ENCODE data around the gene TUBA4A.

The TUBA4A gene

GRCh38 chr2:219286436-219287115, 32.9 kb upstream of the TUBA4A start:
- DNase-seq = no peak

GRCh38 chr2:219285894-219286425, 32.2 kb upstream of the TUBA4A start:
- DNase-seq = peak; percentile 76

GRCh38 chr2:219285373-219285735, 31.6 kb upstream of the TUBA4A start:
- no peak for DNase-seq

- DNase-seq = no peak
Measured at GRCh38 chr2:219284501-219285372, 31.0 kb upstream of the TUBA4A start.

- DNase-seq = peak; percentile 12
Measured at GRCh38 chr2:219282943-219283581, 29.3 kb upstream of the TUBA4A start.

GRCh38 chr2:219282375-219282774, 28.7 kb upstream of the TUBA4A start:
- no peak for DNase-seq

DNA sequence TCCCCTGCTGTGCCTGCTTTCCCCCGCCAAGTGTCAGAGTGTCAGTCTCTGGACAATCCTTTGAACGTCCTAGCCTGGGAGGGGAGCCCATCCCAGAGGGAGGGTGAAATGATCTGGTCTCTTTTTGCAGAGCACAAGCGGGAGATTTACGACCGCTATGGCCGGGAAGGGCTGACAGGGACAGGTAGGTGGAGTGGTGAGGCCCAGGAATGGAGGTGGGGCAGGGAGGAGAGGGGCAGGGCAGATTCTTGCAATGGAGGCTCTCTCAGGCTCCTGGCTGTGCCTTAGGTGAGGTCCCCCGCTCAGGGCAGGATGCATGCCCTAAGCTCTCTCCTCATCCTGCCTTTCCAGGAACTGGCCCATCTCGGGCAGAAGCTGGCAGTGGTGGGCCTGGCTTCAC, 27.9 kb upstream of the TUBA4A start:
- no peak for DNase-seq

GRCh38 chr2:219280651-219281050, 26.9 kb upstream of the TUBA4A start:
- DNase-seq = no peak

DNA sequence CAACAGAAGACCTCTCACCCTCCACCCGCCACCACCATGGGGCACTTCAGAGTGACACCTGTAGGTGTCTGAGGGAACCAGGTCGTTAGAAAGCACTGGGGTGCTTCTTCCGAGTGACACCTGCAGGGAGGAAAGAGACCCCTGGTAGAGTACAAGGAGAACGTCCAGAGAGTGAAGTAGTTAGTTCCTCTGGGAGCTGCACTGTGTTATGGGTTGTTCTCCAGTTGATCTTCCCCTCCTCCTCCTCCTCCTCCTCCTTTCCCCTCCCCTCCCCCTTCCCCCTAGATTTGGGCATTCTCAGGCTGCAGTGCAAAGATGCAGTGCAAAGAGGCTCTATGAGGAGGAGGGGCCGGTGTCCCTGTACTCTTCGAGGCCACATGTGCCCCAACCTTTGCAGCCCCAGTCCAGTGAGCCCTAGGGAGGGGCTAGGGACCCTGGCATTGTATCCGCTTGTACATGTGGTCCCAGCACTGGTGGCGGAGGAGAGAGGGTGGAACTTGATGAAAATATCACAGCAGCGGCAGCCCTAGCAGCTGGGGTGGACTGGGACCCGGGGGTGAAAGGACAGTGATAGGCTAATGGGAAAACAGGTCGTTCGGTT, 26.3 kb upstream of the TUBA4A start:
- DNase-seq = no peak

DNA sequence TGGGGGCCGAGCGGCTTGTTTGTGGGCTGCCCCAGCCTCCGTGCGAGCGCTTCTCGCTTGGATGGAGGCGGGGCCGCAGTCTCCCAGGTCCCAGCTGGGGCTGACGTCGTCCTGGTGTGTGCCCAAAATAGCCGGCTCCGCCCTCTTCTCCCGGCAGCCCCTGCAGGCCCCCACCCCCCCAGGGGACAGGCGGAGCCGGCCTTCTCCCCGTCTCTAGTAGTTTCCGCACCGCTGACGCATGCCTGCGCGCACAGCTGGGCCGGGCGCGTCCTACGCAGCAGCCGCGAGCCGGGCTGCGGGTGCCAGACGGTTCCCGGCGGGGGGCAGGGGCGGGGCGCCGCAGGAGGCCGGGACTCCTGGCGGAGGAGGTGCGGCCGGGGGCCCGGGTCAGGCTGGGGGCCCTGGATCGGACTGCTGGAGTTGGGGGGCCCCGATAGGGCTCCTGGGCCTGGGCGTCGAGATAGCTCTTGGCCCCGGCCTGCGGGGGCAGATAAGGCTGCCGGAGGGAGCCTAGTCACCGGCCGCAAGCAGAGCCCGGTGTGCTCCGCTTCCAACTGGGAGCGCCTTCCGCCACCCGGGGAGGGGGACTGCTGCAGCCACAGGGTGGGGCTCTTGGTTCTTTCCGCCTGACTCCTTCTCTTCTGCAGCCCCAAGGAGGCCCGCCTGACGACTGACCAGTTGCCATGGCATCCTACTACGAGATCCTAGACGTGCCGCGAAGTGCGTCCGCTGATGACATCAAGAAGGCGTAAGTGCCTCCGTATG, 25.6 kb upstream of the TUBA4A start, which contains the start of gene DNAJB2:
TSS of gene DNAJB2 (plus strand) at position 216 of the 765 bp plus-strand sequence. CDS start at position 684, 468 bp downstream.
- peak; percentile 99 for DNase-seq

DNA sequence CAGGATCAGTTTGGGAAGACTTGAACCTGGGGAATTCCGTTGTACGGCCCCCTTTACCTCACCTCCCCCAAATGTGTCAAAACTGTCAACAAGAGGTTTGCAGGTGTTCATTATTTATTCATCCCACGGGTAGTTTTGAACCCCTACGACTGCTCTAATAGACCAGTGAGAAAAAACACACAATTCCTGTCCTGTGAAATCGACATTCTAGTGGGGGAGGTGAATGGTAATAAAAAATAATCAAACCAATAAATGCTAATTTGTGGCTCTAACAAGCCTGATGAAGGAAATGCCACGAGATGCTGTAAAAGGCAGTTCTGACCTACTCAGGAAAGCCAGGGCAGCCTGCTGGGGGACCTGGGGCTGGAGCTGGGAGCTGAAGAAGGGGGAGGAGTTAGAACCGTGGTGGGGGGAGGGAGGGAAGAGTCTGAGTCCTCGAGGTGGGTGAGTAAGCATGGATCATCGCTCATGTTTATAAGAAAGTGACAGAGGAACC, 25.0 kb upstream of the TUBA4A start:
- DNase-seq = no peak

DNA sequence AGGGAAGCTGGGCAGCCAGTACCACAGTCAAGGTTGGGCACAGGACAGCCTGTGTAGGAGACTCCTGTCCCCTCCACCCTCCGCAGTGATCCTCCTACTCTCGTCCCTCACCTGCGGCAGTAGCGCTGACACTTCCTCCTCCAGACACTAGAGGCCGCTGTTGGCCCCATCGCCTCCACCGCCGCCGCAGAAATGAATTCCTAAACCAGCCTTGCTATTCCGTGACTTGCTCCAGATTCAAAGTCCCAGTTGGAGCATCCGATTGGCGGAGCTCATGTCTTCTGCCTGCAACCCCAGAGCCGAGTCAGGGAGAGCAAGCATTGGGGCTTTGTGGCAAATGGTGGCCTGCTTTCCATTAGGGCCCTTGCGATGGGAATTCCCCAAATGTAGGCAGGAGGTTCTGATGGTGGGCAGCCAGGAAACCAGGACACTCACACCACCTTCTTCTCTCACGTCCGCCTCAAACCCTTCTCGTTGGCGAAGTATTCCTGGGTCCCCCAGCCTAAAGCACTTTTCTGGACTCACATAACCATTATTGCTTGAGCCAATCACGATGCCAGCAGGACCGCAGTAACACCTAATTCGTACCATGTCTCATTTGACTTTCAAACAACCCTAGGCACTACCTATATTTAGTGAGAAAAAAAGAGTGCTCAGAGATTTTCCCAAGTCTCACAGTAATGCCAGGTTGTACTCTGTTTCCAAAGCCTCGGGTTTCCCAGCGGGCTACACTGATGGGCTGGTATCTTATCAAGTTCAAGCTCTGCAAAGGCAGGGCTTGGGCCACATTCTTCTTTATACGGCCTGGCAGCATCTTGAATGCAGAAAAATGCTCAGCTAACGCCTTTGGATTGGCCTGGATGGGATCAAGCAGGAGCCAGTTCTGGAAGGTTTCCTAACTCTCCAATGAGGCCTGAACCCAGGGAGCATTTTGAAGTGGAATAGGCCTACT, 24.3 kb upstream of the TUBA4A start:
- peak; percentile 83 for DNase-seq

DNA sequence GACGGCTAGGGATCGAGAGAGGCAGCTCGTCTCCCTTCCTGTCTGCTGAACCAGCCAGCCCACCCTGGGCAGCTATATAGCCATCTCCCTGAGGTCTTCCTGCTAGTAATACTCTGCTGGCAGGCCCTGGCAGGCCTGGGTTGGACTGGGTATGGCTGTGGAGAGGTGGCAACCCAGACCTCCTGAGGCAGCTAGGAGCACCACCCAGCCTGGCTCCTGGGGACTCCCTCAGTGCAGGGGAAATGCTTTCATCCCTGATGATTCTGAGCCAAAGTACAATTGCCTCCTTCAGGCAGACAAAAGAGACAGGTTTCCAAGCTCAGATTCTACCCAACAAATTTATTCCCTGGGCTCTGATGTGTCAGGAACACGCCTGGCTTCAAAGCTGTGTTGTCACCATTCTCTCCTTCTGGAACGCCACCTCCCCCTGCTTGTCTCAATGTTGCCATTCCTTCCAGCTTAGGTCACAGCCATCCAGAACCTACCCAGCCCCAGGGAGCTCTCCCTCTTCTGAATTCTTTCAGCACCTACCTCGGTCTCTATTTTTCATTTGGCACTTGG, 20.7 kb upstream of the TUBA4A start:
- DNase-seq = peak; percentile 83

DNA sequence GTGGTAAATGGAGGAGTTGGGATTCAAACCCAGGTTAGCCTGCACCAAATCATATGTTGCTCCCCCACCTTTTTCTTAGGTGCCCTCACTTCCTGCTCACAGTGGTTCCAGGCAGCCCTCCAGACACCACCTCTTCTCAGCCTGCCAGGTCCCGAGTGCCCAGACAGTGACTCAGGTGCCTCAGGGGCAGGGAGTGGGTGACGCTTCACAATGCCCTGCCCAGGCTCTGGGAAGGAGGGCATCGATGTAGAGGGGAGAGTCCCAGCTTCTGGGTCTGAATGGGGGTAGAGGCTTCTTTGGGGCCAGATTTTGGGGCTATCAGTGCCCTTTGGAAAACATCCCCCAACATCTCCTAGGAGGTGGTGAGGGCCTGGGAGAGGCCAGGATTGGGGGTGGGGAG, 20.2 kb upstream of the TUBA4A start:
- no peak for DNase-seq

DNA sequence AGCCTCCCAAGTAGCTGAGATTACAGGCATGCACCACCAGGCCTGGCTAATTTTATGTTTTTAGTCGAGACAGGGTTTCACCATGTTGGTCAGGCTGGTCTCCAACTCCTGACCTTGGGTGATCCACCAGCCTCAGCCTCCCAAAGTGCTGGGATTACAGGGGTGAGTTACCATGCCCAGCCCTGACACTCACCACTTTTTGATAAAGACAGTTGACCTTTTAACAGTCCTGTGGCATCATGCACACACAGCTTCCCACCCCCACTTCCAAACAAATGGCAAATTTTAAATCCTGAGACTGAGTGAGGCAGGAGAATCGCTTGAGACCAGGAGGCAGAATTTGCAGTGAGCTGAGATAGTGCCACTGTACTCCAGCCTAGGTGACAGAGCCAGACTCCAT, 19.3 kb upstream of the TUBA4A start:
- DNase-seq = no peak

GRCh38 chr2:219272356-219272755, 18.6 kb upstream of the TUBA4A start:
- no peak for DNase-seq

DNA sequence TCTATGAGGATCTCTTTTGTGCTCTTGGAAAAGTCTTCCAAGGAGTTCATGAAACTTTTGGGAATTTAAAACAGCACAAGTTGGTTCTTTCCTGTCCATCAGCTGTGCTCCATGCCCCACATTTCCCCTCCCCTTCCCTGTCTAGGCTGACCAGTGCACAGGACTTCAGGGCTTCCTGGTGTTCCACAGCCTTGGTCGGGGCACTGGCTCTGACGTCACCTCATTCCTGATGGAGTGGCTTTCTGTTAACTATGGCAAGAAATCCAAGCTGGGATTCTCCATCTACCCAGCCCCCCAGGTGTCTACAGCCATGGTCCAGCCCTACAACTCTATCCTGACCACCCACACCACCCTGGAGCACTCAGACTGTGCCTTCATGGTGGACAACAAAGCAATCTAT, 17.3 kb upstream of the TUBA4A start:
- DNase-seq = no peak

DNA sequence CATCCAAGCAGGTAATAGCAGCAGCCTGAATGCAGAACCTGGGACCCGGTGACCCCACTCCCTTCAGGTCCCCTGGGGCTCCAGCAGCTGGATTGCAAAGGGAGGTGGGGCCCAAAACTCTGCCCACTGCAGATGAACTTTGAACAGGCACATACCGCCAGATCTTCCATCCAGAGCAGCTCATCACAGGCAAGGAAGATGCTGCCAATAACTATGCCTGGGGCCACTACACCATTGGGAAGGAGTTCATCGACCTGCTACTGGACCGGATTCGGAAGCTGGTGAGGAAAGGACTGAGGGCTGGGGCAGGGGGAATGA, 16.3 kb upstream of the TUBA4A start:
- no peak for DNase-seq

- no peak for DNase-seq
Measured at GRCh38 chr2:219269362-219270054, 15.8 kb upstream of the TUBA4A start.

GRCh38 chr2:219268294-219268693, 14.6 kb upstream of the TUBA4A start:
- DNase-seq = no peak

All from fibroblast of skin of abdomen (primary cell).